Measurements from ENCODE around the gene KIF5C. TPM values are rescaled to one million over a fixed set of nuclear protein-coding genes. Genes with fewer than 3 reads are reported as not detected.

KIF5C gene
- polyA plus RNA-seq, 1 donor (not counting 4 experiments of a cell fraction or from before 2014, with no cell fraction given), result 0.03 TPM

DNA sequence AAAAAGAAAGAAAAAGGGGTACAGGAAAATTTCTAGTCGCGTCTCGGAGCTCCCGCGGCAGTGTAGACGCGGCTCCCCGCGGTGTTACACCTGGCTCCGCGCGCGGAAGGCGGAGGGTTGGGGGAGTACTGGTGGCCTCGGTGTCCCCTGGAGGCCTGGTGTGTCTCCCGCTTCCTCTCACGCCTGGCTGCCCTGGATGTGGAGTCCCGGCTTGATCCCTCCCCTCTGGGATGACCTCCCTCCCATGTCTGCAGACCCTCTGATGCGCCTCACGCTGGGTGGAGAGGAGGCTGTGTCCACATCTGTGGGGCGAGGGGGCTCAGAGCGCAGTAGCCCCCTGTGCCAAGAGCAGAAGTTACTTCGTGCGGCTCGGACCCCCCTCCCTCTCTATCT is 1.2 kb downstream of the KIF5C start:
- Histone ChIP-seq H3K9me3 (ENCODE audit: control insufficient read depth, low read depth, low read length) (peaks cover 3% of the 10 kb centered on the region), H3K4me3 (ENCODE audit: control insufficient read depth in 2 of 3, extremely low read depth in 1 of 3, insufficient read depth in 2 of 3, low read depth in 1 of 3, low read length in 3 of 3) (no peak overlapping the region), H3K27ac (ENCODE audit: control insufficient read depth, insufficient read depth, low read length) (no peak overlapping the region), H3K4me2 (ENCODE audit: control insufficient read depth, extremely low read depth, insufficient read depth, low read depth, low read length) (no peak overlapping the region), H3K9ac (ENCODE audit: control insufficient read depth, extremely low read depth, insufficient read depth, low read length) (no peak overlapping the region), H3K4me1 (ENCODE audit: control insufficient read depth, extremely low read depth, insufficient read depth, low read length) (no peaks in the 10 kb centered on the region), H2AFZ (ENCODE audit: control insufficient read depth, low read length) (no peak overlapping the region), H4K20me1 (ENCODE audit: control insufficient read depth, extremely low read depth, insufficient read depth, low read length) (no peaks in the 10 kb centered on the region), H3K79me2 (ENCODE audit: control insufficient read depth, insufficient read depth, low read length) (no peaks in the 10 kb centered on the region), H3K27me3 (ENCODE audit: control insufficient read depth, extremely low read depth, insufficient read depth, low read length) (peaks cover 44% of the 10 kb centered on the region), H3K9me1 (ENCODE audit: control insufficient read depth, extremely low read depth, insufficient read depth, low read length) (no peaks in the 10 kb centered on the region), H3K36me3 (ENCODE audit: control insufficient read depth in 2 of 2, extremely low read depth in 1 of 2, insufficient read depth in 2 of 2, low read length in 2 of 2) (no peaks in the 10 kb centered on the region)
- no peak for TF ChIP-seq CTCF (optimal IDR thresholded peaks at IDR 0.05 in 1 of 3, IDR thresholded peaks at IDR 0.05 in 1 of 3, conservative IDR thresholded peaks at IDR 0.05 in 1 of 3; ENCODE audit: extremely low read depth in 1 of 3, insufficient read depth in 2 of 3, low read length in 3 of 3)
- peak; percentile 96 for TF ChIP-seq EZH2 (IDR thresholded peaks at IDR 0.05; ENCODE audit: low read length)
- DNase-seq (ENCODE audit: low read depth, low spot score), result no peak
- dilution Hi-C loops (cut with MboI; ENCODE audit: extremely low pct_ligation_motif_present, low sequenced_read_pairs), result no loop called here
- no peak for FAIRE-seq

DNA sequence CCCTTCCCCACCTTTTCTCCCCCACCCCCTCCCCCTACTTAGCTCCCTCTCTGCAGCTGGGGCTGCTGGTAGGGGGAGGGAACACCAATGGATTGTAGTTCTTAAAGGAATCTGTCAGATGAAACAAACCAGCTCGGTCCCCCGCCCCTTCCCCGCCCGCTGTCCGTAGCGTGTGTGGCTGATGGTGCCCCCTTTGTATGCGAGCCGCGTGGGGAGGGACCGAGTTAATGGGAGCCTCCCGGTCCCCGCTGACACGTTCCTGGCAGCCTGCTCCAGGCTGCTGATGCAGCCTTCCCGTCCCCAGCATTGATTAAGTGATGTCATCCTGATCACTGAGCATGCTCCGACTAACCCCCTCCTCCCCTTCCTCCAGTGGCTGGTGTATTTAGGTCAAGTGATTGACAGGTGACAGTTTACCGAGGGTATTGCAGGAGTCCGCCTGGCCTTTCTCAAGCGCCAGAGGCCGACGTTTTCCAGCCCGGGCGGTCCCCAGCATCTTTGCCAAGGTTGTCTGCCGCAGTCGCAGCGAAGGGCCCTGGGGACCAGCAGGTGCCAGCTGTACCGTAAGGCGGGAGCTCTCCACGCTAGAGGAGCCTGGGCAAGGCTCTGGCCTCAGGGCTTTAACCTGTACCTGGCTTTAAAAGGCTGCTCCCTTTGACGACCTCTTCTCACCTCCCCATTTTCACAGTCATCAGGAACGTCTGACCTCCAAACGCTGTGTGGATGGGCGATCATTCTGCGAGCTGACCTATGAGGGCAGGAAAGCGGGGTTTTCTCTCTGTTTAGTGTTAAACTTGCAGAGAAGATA is 1.8 kb downstream of the KIF5C start:
- no peak overlapping the region for H3K4me2 ChIP-seq (ENCODE audit: control insufficient read depth, extremely low read depth, insufficient read depth, low read depth, low read length)

More for the DNA sequence above, 1.8 kb downstream of the KIF5C start:
- Histone ChIP-seq H3K36me3 (ENCODE audit: control insufficient read depth in 2 of 2, extremely low read depth in 1 of 2, insufficient read depth in 2 of 2, low read length in 2 of 2) (no peaks in the 10 kb centered on the region), H3K9ac (ENCODE audit: control insufficient read depth, extremely low read depth, insufficient read depth, low read length) (no peak overlapping the region), H3K27me3 (ENCODE audit: control insufficient read depth, extremely low read depth, insufficient read depth, low read length) (peaks cover 44% of the 10 kb centered on the region), H3K79me2 (ENCODE audit: control insufficient read depth, insufficient read depth, low read length) (no peaks in the 10 kb centered on the region), H3K4me3 (ENCODE audit: control insufficient read depth in 2 of 3, extremely low read depth in 1 of 3, insufficient read depth in 2 of 3, low read depth in 1 of 3, low read length in 3 of 3) (no peak overlapping the region), H2AFZ (ENCODE audit: control insufficient read depth, low read length) (no peak overlapping the region), H3K9me1 (ENCODE audit: control insufficient read depth, extremely low read depth, insufficient read depth, low read length) (no peaks in the 10 kb centered on the region), H3K4me1 (ENCODE audit: control insufficient read depth, extremely low read depth, insufficient read depth, low read length) (no peaks in the 10 kb centered on the region), H3K9me3 (ENCODE audit: control insufficient read depth, low read depth, low read length) (peaks cover 3% of the 10 kb centered on the region), H3K27ac (ENCODE audit: control insufficient read depth, insufficient read depth, low read length) (no peak overlapping the region), H4K20me1 (ENCODE audit: control insufficient read depth, extremely low read depth, insufficient read depth, low read length) (no peaks in the 10 kb centered on the region)
- dilution Hi-C loops (cut with MboI; ENCODE audit: extremely low pct_ligation_motif_present, low sequenced_read_pairs), result no loop called here
- no peak for TF ChIP-seq CTCF (optimal IDR thresholded peaks at IDR 0.05 in 1 of 3, IDR thresholded peaks at IDR 0.05 in 1 of 3, conservative IDR thresholded peaks at IDR 0.05 in 1 of 3; ENCODE audit: extremely low read depth in 1 of 3, insufficient read depth in 2 of 3, low read length in 3 of 3)
- TF ChIP-seq EZH2 (IDR thresholded peaks at IDR 0.05; ENCODE audit: low read length), result peak; percentile 81
- DNase-seq (ENCODE audit: low read depth, low spot score) (no peak), FAIRE-seq (no peak)
